Left ventricle myocardium inferior (tissue), 1 donor: ENCODE results near the gene DNLZ. TPM values are rescaled to one million over a fixed set of nuclear protein-coding genes. Genes with fewer than 3 reads are reported as not detected.

ENCODE experiments used
- DNase-seq: peaks from one replicate; pipeline ENCODE4 v3.0.0-alpha.2; 2020
- H3K27ac ChIP-seq: fragments of 200-600 bp; replicated peaks from 2 replicates; pipeline ENCODE4 v1.8.0; 2021
- H3K27me3 ChIP-seq: fragments of 200-600 bp; 2 replicates; pipeline ENCODE4 v1.8.0; 2021; ENCODE audit warnings: low read depth
- H3K36me3 ChIP-seq: fragments of 200-600 bp; 2 replicates; pipeline ENCODE4 v1.8.0; 2021
- H3K4me1 ChIP-seq: fragments of 200-600 bp; 2 replicates; pipeline ENCODE4 v1.8.0; 2021
- H3K4me3 ChIP-seq: fragments of 200-600 bp; 2 replicates; pipeline ENCODE4 v1.8.0; 2021; ENCODE audit warnings: mild to moderate bottlenecking, moderate library complexity
- H3K9me3 ChIP-seq: fragments of 200-600 bp; replicated peaks from 2 replicates; pipeline ENCODE4 v1.8.0; 2021
- CTCF ChIP-seq: fragments of 200-600 bp; IDR thresholded peaks from 2 replicates; pipeline ENCODE4 v1.8.0; 2021; ENCODE audit warnings: antibody characterized with exemption, mild to moderate bottlenecking, borderline replicate concordance
- intact Hi-C: fragments of 100-400 bp; cut with micrococcal nuclease; formaldehyde crosslinking; loops from one replicate; pipeline ENCODE4 v1.11.0; 2022
- total RNA-seq: library from RNA; stranded (reverse); fragmentation: NEBNext Ultra II Directional; extraction: Animal tissue kit (Norgen Biotek cat#: 25700); gene quantifications from one replicate; pipeline ENCODE4 v1.2.1, GENCODE V29; 2021
- donor health status: DM: no; HTN: yes; CAD: no; lungs with severe emphysema.

Gene DNLZ
- total RNA-seq, 1 donor from 2014 or later: 37.6 TPM

- no peaks in the 10 kb centered on the region for H3K4me1 ChIP-seq
Measured at GRCh38 chr9:136392538-136393449, 29.2 kb upstream of the DNLZ start.

GRCh38 chr9:136391737-136392537 lies 28.4 kb upstream of the DNLZ start:
- no peak for DNase-seq
- peaks cover 97% of the 10 kb centered on the region for H3K36me3 ChIP-seq
- TF ChIP-seq CTCF: no peak

More at GRCh38 chr9:136392538-136393449, 29.2 kb upstream of the DNLZ start:
- no peak overlapping the region for H3K27ac ChIP-seq
- no peaks in the 10 kb centered on the region for H3K27me3 ChIP-seq
- intact Hi-C loops: no loop called here
- peaks cover 92% of the 10 kb centered on the region for H3K36me3 ChIP-seq
- DNase-seq: no peak
- no peaks in the 10 kb centered on the region for H3K9me3 ChIP-seq
- no peak overlapping the region for H3K4me3 ChIP-seq
- TF ChIP-seq CTCF: no peak

GRCh38 chr9:136389396-136389795 lies 25.9 kb upstream of the DNLZ start:
- intact Hi-C loops: no loop called here
- no peak for DNase-seq

More at GRCh38 chr9:136391737-136392537, 28.4 kb upstream of the DNLZ start:
- Histone ChIP-seq H3K27ac (no peak overlapping the region), H3K4me1 (no peaks in the 10 kb centered on the region), H3K27me3 (no peaks in the 10 kb centered on the region), H3K9me3 (no peaks in the 10 kb centered on the region), H3K4me3 (no peak overlapping the region)
- intact Hi-C loops: no loop called here

GRCh38 chr9:136387217-136387616 lies 23.7 kb upstream of the DNLZ start:
- Histone ChIP-seq H3K9me3 (no peaks in the 10 kb centered on the region), H3K27me3 (no peaks in the 10 kb centered on the region), H3K4me3 (no peak overlapping the region), H3K4me1 (no peaks in the 10 kb centered on the region), H3K36me3 (peaks cover 90% of the 10 kb centered on the region), H3K27ac (no peak overlapping the region)
- intact Hi-C loops: no loop called here
- no peak for TF ChIP-seq CTCF
- DNase-seq: no peak

More at GRCh38 chr9:136389396-136389795, 25.9 kb upstream of the DNLZ start:
- H3K4me3 ChIP-seq: no peak overlapping the region
- no peaks in the 10 kb centered on the region for H3K9me3 ChIP-seq
- no peaks in the 10 kb centered on the region for H3K27me3 ChIP-seq
- H3K4me1 ChIP-seq: no peaks in the 10 kb centered on the region
- H3K27ac ChIP-seq: no peak overlapping the region
- TF ChIP-seq CTCF: no peak
- H3K36me3 ChIP-seq: peaks cover 91% of the 10 kb centered on the region

GRCh38 chr9:136386018-136386417 lies 22.5 kb upstream of the DNLZ start:
- Histone ChIP-seq H3K9me3 (no peaks in the 10 kb centered on the region), H3K27ac (no peak overlapping the region), H3K4me3 (no peak overlapping the region), H3K4me1 (peaks cover 9% of the 10 kb centered on the region), H3K27me3 (no peaks in the 10 kb centered on the region), H3K36me3 (peaks cover 85% of the 10 kb centered on the region)
- no peak for DNase-seq
- TF ChIP-seq CTCF: no peak
- intact Hi-C loops: no loop called here
